Measurements from ENCODE around the gene TYSND1.

DNA sequence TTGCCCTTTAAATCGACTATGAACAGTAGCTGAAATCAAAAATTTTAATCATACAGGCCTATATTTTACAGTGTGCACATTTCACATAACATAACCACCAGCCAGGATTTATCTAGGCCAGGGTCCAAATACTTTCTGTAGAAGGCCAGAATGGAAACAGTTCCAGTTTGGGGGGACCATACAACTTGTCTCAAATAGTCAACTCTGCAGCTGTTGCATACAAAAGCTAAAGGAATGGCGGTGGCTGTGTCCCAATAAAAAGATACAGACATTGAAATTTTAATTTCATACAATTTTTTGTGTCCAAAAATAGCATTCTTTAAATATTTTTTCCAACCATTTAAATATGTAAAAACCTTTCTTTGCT lies 742 bp upstream of the TYSND1 start:
- TF ChIP-seq, protein P1, sequence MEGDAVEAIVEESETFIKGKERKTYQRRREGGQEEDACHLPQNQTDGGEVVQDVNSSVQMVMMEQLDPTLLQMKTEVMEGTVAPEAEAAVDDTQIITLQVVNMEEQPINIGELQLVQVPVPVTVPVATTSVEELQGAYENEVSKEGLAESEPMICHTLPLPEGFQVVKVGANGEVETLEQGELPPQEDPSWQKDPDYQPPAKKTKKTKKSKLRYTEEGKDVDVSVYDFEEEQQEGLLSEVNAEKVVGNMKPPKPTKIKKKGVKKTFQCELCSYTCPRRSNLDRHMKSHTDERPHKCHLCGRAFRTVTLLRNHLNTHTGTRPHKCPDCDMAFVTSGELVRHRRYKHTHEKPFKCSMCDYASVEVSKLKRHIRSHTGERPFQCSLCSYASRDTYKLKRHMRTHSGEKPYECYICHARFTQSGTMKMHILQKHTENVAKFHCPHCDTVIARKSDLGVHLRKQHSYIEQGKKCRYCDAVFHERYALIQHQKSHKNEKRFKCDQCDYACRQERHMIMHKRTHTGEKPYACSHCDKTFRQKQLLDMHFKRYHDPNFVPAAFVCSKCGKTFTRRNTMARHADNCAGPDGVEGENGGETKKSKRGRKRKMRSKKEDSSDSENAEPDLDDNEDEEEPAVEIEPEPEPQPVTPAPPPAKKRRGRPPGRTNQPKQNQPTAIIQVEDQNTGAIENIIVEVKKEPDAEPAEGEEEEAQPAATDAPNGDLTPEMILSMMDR (IDR thresholded peaks at IDR 0.05) = no peak
- TF ChIP-seq POLR2A (IDR thresholded peaks at IDR 0.05) = no peak

Data from testis (tissue), 2 donors.